CD14-positive monocyte (primary cell): ENCODE results near the gene YTHDC2. TPM values are rescaled to one million over a fixed set of nuclear protein-coding genes. Genes with fewer than 3 reads are reported as not detected.
A peak's percentile ranks its signal among the peaks of the same experiment; 100 is the strongest.

ENCODE experiments used
- DNase-seq, 3 donors: peaks; one replicate each; pipeline ENCODE4 v3.0.0-alpha.2; 2011 to 2022
- H2AFZ ChIP-seq: 2 replicates; pipeline ENCODE4 v1.6.0; 2012; ENCODE audit warnings: mild to moderate bottlenecking, low read depth, low read length, inconsistent platforms; ENCODE audit not compliant: insufficient read depth, poor library complexity, severe bottlenecking
- H3K27ac ChIP-seq, 2 donors: 1 replicate in 1 of 2; 2 replicates in 1 of 2; pipeline ENCODE4 v1.5.1; 2012 to 2013; ENCODE audit warnings: low read length in 2 of 2, control low read depth in 1 of 2, inconsistent platforms in 1 of 2, low read depth in 1 of 2, mild to moderate bottlenecking in 1 of 2
- H3K27me3 ChIP-seq, 2 donors: one replicate each; pipeline versions ENCODE4 v1.6.0 to v1.6.1; 2011 to 2013; ENCODE audit warnings: low read length in 2 of 2; ENCODE audit not compliant: control insufficient read depth in 2 of 2, insufficient read depth in 2 of 2
- H3K36me3 ChIP-seq, 2 donors: replicated peaks in 1 of 2; 1 replicate in 1 of 2; 2 replicates in 1 of 2; pipeline versions ENCODE4 v1.5.1 to v1.6.1; 2012 to 2013; ENCODE audit warnings: low read length in 2 of 2, control low read depth in 1 of 2, inconsistent platforms in 1 of 2, mild to moderate bottlenecking in 1 of 2; ENCODE audit not compliant: insufficient read depth in 2 of 2, control insufficient read depth in 1 of 2
- H3K4me1 ChIP-seq, 2 donors: 1 replicate in 1 of 2; 2 replicates in 1 of 2; pipeline versions ENCODE4 v1.5.1 to v1.6.1; 2012 to 2013; ENCODE audit warnings: low read length in 2 of 2, control low read depth in 1 of 2, inconsistent platforms in 1 of 2, mild to moderate bottlenecking in 1 of 2, moderate library complexity in 1 of 2; ENCODE audit not compliant: insufficient read depth in 2 of 2, control insufficient read depth in 1 of 2
- H3K4me2 ChIP-seq: replicated peaks from 2 replicates; pipeline ENCODE3; 2012; ENCODE audit warnings: low read length, moderate library complexity, mild to moderate bottlenecking; ENCODE audit not compliant: poor library complexity, severe bottlenecking; ENCODE audit errors: extremely low read depth
- H3K4me3 ChIP-seq, 3 experiments: fragments of 200-600 bp in 1 of 3; sonication (generic) in 1 of 3; replicated peaks in 1 of 3; 1 replicate in 2 of 3; 2 replicates in 1 of 3; pipeline ENCODE4 v1.5.1; 2011 to 2013; ENCODE audit warnings: low read length in 3 of 3, mild to moderate bottlenecking in 3 of 3, control low read depth in 2 of 3, low read depth in 2 of 3, inconsistent platforms in 1 of 3, moderate library complexity in 1 of 3
- H3K79me2 ChIP-seq: 2 replicates; pipeline ENCODE4 v1.6.0; 2012; ENCODE audit warnings: mild to moderate bottlenecking, control low read depth, inconsistent platforms, low read length, moderate library complexity; ENCODE audit not compliant: insufficient read depth
- H3K9ac ChIP-seq: 2 replicates; pipeline ENCODE4 v1.6.0; 2017; ENCODE audit warnings: low read length, mild to moderate bottlenecking; ENCODE audit not compliant: insufficient read depth, poor library complexity, severe bottlenecking
- H3K9me3 ChIP-seq, 2 donors: replicated peaks in 1 of 2; 1 replicate in 1 of 2; 2 replicates in 1 of 2; pipeline versions ENCODE4 v1.5.1 to v1.6.1; 2012 to 2013; ENCODE audit warnings: low read length in 2 of 2, control low read depth in 1 of 2; ENCODE audit not compliant: control insufficient read depth in 1 of 2, insufficient read depth in 1 of 2
- H4K20me1 ChIP-seq: 2 replicates; pipeline ENCODE4 v1.6.0; 2012; ENCODE audit warnings: mild to moderate bottlenecking, low read length, control low read depth, moderate library complexity; ENCODE audit not compliant: insufficient read depth
- H3K27ac Mint-ChIP-seq, 7 donors: one replicate each; pipeline ENCODE4 v1.8.0; 2020; ENCODE audit warnings: mild to moderate bottlenecking in 7 of 7, mixed read lengths in 7 of 7, moderate library complexity in 6 of 7, inconsistent platforms in 2 of 7
- H3K27me3 Mint-ChIP-seq, 3 donors: one replicate each; pipeline ENCODE4 v1.8.0; 2021 to 2022; ENCODE audit warnings: low read depth in 3 of 3, mild to moderate bottlenecking in 3 of 3, mixed read lengths in 3 of 3, moderate library complexity in 3 of 3, inconsistent platforms in 1 of 3
- H3K36me3 Mint-ChIP-seq, 2 donors: one replicate each; pipeline ENCODE4 v1.8.0; 2020; ENCODE audit warnings: mixed read lengths in 2 of 2, inconsistent platforms in 1 of 2, mild to moderate bottlenecking in 1 of 2
- H3K4me1 Mint-ChIP-seq: one replicate; pipeline ENCODE4 v1.8.0; 2020; ENCODE audit warnings: mild to moderate bottlenecking, mixed read lengths
- H3K4me3 Mint-ChIP-seq, 2 donors: one replicate each; pipeline ENCODE4 v1.8.0; 2020; ENCODE audit warnings: mild to moderate bottlenecking in 2 of 2, mixed read lengths in 2 of 2, moderate library complexity in 1 of 2
- H3K9me3 Mint-ChIP-seq, 7 donors: one replicate each; pipeline ENCODE4 v1.8.0; 2020 to 2022; ENCODE audit warnings: mixed read lengths in 7 of 7, mild to moderate bottlenecking in 6 of 7, moderate library complexity in 6 of 7, inconsistent platforms in 2 of 7
- WGBS: methylation state at CpG from one replicate; pipeline ENCODE4 v1.1.5; 2013; ENCODE audit warnings: missing lambda C conversion rate; ENCODE audit not compliant: insufficient coverage; 5-methylcytosine and 5-hydroxymethylcytosine counted together
- intact Hi-C, 2 donors: fragments of 100-400 bp; cut with micrococcal nuclease; formaldehyde crosslinking; loops; one replicate each; pipeline versions ENCODE4 v1.15.0 to v1.15.1; 2023
- polyA plus RNA-seq, 3 donors: library from polyadenylated mRNA; depleted of rRNA in 1 of 3; unstranded in 2 of 3; stranded (reverse) in 1 of 3; fragments of 300-500 nt in 2 of 3; fragments of >200 nt in 1 of 3; fragmentation: Illumina TruSeq in 2 of 3; gene quantifications; 1 replicate in 2 of 3; 2 replicates in 1 of 3; pipeline ENCODE4 v1.2.3, GENCODE V29; 2012 to 2021
- TF ChIP-seq, protein P1 (sequence below): fragments of 200-600 bp; IDR thresholded peaks from one replicate; pipeline ENCODE4 v1.8.0; 2022; ENCODE audit warnings: antibody characterized with exemption, mild to moderate bottlenecking

YTHDC2 gene
- polyA plus RNA-seq, 3 donors: 5.8 to 10.3 (median 10.3) TPM

DNA sequence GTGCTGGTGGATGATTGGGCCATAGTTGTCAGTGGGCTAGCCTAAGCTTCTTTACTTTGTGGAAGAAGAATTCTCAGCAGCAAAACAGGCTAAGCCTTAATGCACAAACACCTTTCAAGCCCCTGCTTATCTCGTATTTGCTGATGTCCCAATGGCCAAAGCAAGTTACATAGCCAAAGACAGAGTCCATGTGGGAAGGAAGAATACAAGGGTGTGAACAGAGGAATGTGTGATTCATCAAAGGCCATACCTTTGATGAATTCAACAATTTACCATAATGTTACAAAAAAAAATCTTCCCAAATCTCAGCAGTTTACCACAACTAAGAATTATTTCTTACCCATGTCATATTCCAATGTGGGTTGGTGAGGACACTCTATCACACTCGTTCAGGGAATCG lies 1.2 kb upstream of the YTHDC2 start:
- Histone ChIP-seq H3K79me2 (peaks cover 28% of the 10 kb centered on the region), H3K9ac (no peak overlapping the region), H3K36me3 (peaks cover 6 to 15% of the 10 kb centered on the region in 2 donors), H3K4me3 (no peak overlapping the region), H3K4me1 (peaks cover 6 to 7% of the 10 kb centered on the region in 2 donors), H3K4me2 (no peak overlapping the region), H3K9me3 (no peaks in the 10 kb centered on the region), H3K27me3 (peaks cover 36 to 40% of the 10 kb centered on the region in 2 donors), H2AFZ (peak overlapping the region; percentile 20), H3K27ac (no peak overlapping the region), H4K20me1 (no peaks in the 10 kb centered on the region)
- H3K27ac Mint-ChIP-seq: no peak overlapping the region
- peaks cover 9 to 15% of the 10 kb centered on the region in 2 donors for H3K36me3 Mint-ChIP-seq
- peaks cover 28 to 36% (median 33%) of the 10 kb centered on the region in 3 donors for H3K27me3 Mint-ChIP-seq
- intact Hi-C loops: no loop called here
- DNase-seq: no peak
- H3K9me3 Mint-ChIP-seq: peaks cover 0 to 4% (median 0%) of the 10 kb centered on the region in 7 donors
- TF ChIP-seq, protein P1, sequence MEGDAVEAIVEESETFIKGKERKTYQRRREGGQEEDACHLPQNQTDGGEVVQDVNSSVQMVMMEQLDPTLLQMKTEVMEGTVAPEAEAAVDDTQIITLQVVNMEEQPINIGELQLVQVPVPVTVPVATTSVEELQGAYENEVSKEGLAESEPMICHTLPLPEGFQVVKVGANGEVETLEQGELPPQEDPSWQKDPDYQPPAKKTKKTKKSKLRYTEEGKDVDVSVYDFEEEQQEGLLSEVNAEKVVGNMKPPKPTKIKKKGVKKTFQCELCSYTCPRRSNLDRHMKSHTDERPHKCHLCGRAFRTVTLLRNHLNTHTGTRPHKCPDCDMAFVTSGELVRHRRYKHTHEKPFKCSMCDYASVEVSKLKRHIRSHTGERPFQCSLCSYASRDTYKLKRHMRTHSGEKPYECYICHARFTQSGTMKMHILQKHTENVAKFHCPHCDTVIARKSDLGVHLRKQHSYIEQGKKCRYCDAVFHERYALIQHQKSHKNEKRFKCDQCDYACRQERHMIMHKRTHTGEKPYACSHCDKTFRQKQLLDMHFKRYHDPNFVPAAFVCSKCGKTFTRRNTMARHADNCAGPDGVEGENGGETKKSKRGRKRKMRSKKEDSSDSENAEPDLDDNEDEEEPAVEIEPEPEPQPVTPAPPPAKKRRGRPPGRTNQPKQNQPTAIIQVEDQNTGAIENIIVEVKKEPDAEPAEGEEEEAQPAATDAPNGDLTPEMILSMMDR: no peak
- peak overlapping the region in 1 of 2 donors; percentile 35 for H3K4me3 Mint-ChIP-seq
- WGBS: no CpG with 5 or more reads among the region's 3 CpGs
- H3K4me1 Mint-ChIP-seq: peaks cover 21% of the 10 kb centered on the region

DNA sequence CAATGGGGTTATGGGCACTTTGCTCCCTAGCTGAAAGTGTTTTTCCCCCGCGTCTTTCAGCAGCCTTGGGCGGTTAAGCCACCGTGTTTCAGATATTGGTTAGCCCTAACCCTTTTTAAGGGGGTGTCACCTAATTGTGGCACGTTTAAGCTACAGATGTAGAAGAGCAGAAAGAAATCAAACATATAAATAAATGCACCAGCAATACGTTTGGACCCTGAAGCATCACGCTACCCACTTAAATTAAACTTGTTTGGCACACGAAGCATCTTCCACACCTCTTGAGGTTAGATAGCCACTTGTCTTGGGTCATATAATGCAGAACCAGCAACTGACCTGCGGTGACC lies 768 bp downstream of the YTHDC2 start:
- H3K27ac Mint-ChIP-seq: peak overlapping the region; percentile 89 to 95 (median 93)
- H3K36me3 ChIP-seq: peaks cover 13 to 30% of the 10 kb centered on the region in 2 donors
- H2AFZ ChIP-seq: peak overlapping the region; percentile 85
- DNase-seq: no peak
- H4K20me1 ChIP-seq: no peaks in the 10 kb centered on the region
- H3K4me3 ChIP-seq: peak overlapping the region; percentile 49 to 90 (median 60)
- H3K9me3 ChIP-seq: no peaks in the 10 kb centered on the region
- 20% methylated on average over 8 of the region's 9 CpGs for WGBS
- H3K4me2 ChIP-seq: peak overlapping the region; percentile 88
- H3K27me3 ChIP-seq: peaks cover 18 to 21% of the 10 kb centered on the region in 2 donors
- H3K4me3 Mint-ChIP-seq: peak overlapping the region; percentile 85 to 93
- peaks cover 29% of the 10 kb centered on the region for H3K79me2 ChIP-seq
- peaks cover 6 to 7% of the 10 kb centered on the region in 2 donors for H3K4me1 ChIP-seq
- H3K9me3 Mint-ChIP-seq: peaks cover 0 to 3% (median 0%) of the 10 kb centered on the region in 7 donors
- H3K9ac ChIP-seq: peak overlapping the region; percentile 95
- H3K4me1 Mint-ChIP-seq: peaks cover 21% of the 10 kb centered on the region
- peaks cover 16 to 21% (median 19%) of the 10 kb centered on the region in 3 donors for H3K27me3 Mint-ChIP-seq
- intact Hi-C loops: no loop called here
- peak overlapping the region; percentile 68 to 92 for H3K27ac ChIP-seq
- peaks cover 19 to 33% of the 10 kb centered on the region in 2 donors for H3K36me3 Mint-ChIP-seq
- TF ChIP-seq, protein P1: no peak
